ENCODE measurements around the gene POLRMT. TPM values are rescaled to one million over a fixed set of nuclear protein-coding genes. Genes with fewer than 3 reads are reported as not detected.

The POLRMT gene
- total RNA-seq, 1 experiment from 2014 or later, result 100 TPM

DNA sequence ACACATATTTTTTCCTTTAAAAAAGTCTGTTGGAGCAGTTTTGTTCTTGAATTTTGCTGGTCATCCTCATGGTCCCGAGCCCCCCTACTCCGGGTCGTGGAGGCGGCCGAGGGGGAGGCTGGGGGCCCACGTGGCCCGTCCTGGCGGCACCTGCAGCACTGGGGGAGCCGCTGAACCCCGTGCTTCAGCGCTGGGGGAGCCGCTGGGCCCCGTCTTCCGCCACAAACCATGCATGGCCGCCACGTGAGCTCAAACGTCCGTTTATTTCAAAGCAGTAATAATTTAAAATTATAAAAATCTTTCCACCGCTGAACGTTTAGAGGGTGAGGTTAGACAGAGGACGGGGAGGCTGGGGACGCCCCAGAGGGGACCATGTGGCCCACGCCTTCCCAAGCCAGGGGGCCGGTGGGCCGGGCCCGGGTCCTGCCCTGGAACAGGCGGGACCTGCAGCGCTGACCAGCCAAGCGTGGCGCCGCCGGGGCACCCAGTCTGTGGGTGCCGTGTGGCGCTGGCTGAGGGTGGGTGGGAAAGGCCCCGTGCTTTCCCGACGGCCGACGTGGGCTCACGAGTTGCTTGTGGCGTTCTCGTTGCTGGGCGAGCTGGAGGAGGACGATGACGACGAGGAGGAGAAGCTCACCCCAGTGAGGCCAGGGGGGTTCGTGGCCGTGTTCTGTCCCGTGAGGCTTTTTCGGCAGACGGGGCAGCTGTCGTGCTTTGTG lies 14.4 kb upstream of the POLRMT start:
- no peak for DNase-seq (ENCODE audit: low spot score)
- Histone ChIP-seq H3K27ac (ENCODE audit: low read depth, low read length, poor library complexity, severe bottlenecking) (no peak overlapping the region), H3K4me3 (ENCODE audit: low read depth, low read length, poor library complexity, severe bottlenecking) (no peak overlapping the region), H3K4me1 (ENCODE audit: insufficient read depth, low read length, poor library complexity, severe bottlenecking) (no peaks in the 10 kb centered on the region), H3K27me3 (replicated peaks; ENCODE audit: insufficient read depth, low read depth, low read length, poor library complexity) (no peaks in the 10 kb centered on the region), H3K9me3 (ENCODE audit: low read depth, low read length, poor library complexity, severe bottlenecking) (no peaks in the 10 kb centered on the region), H3K36me3 (ENCODE audit: insufficient read depth, low read length, poor library complexity, severe bottlenecking) (peaks cover 65% of the 10 kb centered on the region)
- BruUV-seq (replicated peaks), result TSS peak; percentile 79
- TF ChIP-seq, protein P1, sequence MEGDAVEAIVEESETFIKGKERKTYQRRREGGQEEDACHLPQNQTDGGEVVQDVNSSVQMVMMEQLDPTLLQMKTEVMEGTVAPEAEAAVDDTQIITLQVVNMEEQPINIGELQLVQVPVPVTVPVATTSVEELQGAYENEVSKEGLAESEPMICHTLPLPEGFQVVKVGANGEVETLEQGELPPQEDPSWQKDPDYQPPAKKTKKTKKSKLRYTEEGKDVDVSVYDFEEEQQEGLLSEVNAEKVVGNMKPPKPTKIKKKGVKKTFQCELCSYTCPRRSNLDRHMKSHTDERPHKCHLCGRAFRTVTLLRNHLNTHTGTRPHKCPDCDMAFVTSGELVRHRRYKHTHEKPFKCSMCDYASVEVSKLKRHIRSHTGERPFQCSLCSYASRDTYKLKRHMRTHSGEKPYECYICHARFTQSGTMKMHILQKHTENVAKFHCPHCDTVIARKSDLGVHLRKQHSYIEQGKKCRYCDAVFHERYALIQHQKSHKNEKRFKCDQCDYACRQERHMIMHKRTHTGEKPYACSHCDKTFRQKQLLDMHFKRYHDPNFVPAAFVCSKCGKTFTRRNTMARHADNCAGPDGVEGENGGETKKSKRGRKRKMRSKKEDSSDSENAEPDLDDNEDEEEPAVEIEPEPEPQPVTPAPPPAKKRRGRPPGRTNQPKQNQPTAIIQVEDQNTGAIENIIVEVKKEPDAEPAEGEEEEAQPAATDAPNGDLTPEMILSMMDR (conservative IDR thresholded peaks at IDR 0.05; ENCODE audit: low read depth, low read length), result no peak
- no peak for TF ChIP-seq EZH2 (IDR thresholded peaks at IDR 0.05; ENCODE audit: borderline replicate concordance, low read depth, low read length, poor library complexity, severe bottlenecking)
- CTCF ChIA-PET, result no interaction called here
- intact Hi-C loops (cut with micrococcal nuclease; ENCODE audit: unreplicated experiment), result no loop called here
- POLR2A ChIA-PET (ENCODE audit: low non-redundant PET), result interaction anchor here (0.6 kb wide), 1 partner anchor 32 kb away, joined by 3 read pairs; no protein-coding TSS in a partner anchor

DNA sequence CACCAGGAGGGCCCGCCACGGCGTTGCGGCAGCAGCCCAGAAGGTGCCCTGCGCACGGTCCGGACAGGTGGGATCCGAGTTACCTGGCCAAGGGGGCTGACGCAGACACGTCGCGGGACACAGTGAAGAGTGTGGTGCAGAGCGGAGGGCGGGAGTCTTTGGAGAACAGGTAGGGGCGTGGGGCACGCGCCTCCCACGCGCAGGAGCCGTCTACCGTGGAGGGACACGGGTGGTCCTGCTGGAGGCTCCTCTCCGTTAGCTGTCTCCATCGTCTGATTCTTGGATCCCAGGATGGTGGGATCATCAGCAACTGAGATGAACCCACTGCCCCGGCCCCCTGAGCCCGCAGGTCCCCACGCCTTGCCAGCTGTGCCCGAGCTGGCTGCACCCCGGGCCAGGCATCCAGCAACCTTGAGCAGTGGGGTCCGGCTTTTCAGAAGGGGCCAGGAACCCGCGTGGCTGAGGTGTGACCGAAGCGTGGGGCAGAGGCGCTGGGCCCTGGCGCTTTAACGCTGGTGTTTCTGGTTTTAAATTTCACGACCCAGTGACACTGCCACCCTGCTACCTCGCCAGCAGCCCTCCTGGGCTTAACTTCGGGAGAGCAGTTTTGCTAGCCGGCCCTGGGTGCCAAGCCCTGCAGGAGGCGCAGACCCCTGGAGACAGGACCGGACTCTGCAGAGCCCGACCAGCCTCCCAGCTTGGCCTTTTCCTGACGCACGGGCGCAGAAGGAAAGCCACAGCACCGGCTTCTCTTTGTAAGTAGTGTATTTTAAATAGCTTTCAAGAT lies 13.6 kb upstream of the POLRMT start:
- no TSS peak for BruUV-seq (replicated peaks)
- H3K36me3 ChIP-seq (ENCODE audit: insufficient read depth, low read length, poor library complexity, severe bottlenecking), result peaks cover 58% of the 10 kb centered on the region
- intact Hi-C loops (cut with micrococcal nuclease; ENCODE audit: unreplicated experiment), result no loop called here
- no peaks in the 10 kb centered on the region for H3K4me1 ChIP-seq (ENCODE audit: insufficient read depth, low read length, poor library complexity, severe bottlenecking)
- no peaks in the 10 kb centered on the region for H3K27me3 ChIP-seq (replicated peaks; ENCODE audit: insufficient read depth, low read depth, low read length, poor library complexity)
- ChIA-PET CTCF (no interaction called here), POLR2A (ENCODE audit: low non-redundant PET) (interaction anchor here (0.6 kb wide), 1 partner anchor 33 kb away, joined by 3 read pairs; no protein-coding TSS in a partner anchor)
- no peak for TF ChIP-seq EZH2 (IDR thresholded peaks at IDR 0.05; ENCODE audit: borderline replicate concordance, low read depth, low read length, poor library complexity, severe bottlenecking)
- TF ChIP-seq, protein P1 (conservative IDR thresholded peaks at IDR 0.05; ENCODE audit: low read depth, low read length), result no peak
- H3K9me3 ChIP-seq (ENCODE audit: low read depth, low read length, poor library complexity, severe bottlenecking), result no peaks in the 10 kb centered on the region
- H3K27ac ChIP-seq (ENCODE audit: low read depth, low read length, poor library complexity, severe bottlenecking), result no peak overlapping the region
- no peak overlapping the region for H3K4me3 ChIP-seq (ENCODE audit: low read depth, low read length, poor library complexity, severe bottlenecking)
- DNase-seq (ENCODE audit: low spot score), result no peak

DNA sequence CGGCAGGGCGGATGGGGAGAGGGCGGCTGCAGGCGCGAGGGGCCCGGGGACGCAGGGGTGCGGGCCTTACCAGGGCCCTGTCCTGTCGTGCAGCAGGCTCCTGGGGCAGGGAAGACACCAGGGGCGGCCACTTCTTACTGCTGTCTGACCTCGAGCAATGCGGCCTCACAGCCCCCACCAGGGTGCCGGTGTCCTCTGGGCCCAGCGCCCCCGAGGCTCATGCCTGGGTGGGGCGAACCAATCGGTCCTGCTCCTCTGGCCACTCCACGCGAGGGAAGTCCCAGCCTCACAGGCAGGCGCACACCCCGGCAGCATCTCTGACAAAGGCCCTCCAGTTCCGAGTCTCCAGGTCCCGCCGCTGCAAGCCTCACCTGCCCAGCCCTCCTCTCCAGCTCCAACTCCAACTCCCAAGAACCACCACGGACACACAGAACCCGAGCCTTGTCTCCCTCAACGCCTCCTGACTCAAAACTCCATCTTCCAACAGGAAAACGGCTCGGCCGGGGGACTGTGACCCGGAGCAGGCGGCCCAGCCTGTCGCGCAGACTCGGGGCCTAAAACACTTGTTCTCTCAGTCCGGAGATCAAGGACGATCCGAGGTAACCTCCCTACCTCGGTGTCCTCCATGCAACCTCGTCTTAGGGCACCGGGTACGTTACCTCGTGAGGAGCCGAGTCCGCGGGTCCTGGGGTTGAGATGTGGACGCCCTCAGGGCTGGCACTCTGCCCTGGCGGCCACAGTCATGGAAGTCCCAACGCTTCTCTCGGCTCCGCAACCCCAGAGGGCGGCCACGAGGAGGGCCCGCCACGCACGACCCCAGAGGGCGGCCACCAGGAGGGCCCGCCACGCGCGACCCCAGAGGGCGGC lies 12.8 kb upstream of the POLRMT start:
- intact Hi-C loops (cut with micrococcal nuclease; ENCODE audit: unreplicated experiment), result no loop called here
- no peak overlapping the region for H3K27ac ChIP-seq (ENCODE audit: low read depth, low read length, poor library complexity, severe bottlenecking)
- no peaks in the 10 kb centered on the region for H3K27me3 ChIP-seq (replicated peaks; ENCODE audit: insufficient read depth, low read depth, low read length, poor library complexity)
- POLR2A ChIA-PET (ENCODE audit: low non-redundant PET), result no interaction called here
- BruUV-seq (replicated peaks), result no TSS peak
- H3K4me1 ChIP-seq (ENCODE audit: insufficient read depth, low read length, poor library complexity, severe bottlenecking), result no peaks in the 10 kb centered on the region
- H3K36me3 ChIP-seq (ENCODE audit: insufficient read depth, low read length, poor library complexity, severe bottlenecking), result peaks cover 50% of the 10 kb centered on the region
- DNase-seq (ENCODE audit: low spot score), result no peak
- no peak overlapping the region for H3K4me3 ChIP-seq (ENCODE audit: low read depth, low read length, poor library complexity, severe bottlenecking)
- H3K9me3 ChIP-seq (ENCODE audit: low read depth, low read length, poor library complexity, severe bottlenecking), result no peaks in the 10 kb centered on the region
- CTCF ChIA-PET, result no interaction called here
- TF ChIP-seq, protein P1 (conservative IDR thresholded peaks at IDR 0.05; ENCODE audit: low read depth, low read length), result no peak
- TF ChIP-seq EZH2 (IDR thresholded peaks at IDR 0.05; ENCODE audit: borderline replicate concordance, low read depth, low read length, poor library complexity, severe bottlenecking), result no peak
